Activated CD8-positive, alpha-beta memory T cell treated with anti-CD3 and anti-CD28 coated beads, Interleukin-2, amount 50 U/mL, for 24 hours (primary cell): ENCODE measurements around the gene ZBTB18.

ENCODE experiments used
- DNase-seq: peaks from one replicate; pipeline ENCODE4 v3.0.0-alpha.2; 2020; ENCODE audit errors: extremely low read depth

ZBTB18 gene

DNA sequence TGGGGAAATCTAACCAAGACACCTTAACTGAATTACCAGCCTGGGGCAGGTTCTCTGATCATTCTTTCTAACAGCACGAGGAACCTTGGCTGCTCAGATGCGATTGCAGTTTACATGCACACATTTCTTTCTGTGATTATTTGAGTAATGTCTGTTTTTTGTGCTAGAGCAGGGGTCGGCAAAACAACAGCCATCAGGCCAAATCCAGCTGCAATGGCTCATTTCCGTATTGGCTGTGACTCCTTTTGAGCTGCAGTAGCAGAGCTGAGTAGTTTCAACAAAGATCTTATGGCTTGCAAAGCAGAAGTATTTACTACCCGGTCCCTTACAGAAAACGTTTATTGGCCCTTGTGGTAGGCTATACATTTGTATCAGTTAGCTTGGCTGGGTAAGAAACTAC, 37.1 kb downstream of the ZBTB18 start:
- DNase-seq = no peak

DNA sequence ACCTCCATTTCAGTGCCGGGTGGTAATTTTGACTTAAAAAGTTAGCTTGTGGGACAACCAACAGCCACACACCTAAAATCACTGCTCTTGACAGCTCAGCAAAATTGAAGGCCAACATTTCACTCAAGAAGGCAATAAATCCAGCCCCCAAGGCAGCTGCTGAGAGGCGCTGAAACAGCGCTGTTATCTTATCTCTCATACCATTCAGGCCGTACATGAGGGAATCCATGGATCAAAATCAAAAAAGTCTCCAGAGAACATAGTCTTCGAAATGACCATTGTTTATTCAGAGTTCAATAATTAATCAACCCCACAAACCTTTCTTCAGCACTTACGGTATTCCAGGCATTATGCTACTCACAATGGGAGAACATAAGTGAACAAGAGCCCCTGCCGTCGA, 38.5 kb downstream of the ZBTB18 start:
- DNase-seq = no peak

DNA sequence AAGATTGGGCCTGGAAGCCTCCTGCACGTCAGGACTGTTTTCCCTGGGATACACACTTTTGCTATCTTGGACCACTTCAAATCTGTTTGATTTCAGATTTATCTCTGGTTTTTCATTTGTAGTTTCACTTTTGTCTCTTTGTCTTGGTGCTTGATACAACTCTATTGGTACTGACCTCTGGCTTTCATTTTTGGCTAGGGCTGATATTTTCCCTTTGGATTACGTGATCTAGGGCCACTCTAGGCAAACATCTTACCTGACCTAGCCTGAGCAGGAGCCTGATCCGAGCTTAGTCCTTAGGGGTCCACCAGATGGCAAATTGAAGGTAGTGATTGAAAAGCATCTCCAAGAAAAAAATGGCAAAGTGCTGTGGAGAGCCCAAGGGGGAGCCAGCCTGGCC, 39.6 kb downstream of the ZBTB18 start:
- DNase-seq = no peak

DNA sequence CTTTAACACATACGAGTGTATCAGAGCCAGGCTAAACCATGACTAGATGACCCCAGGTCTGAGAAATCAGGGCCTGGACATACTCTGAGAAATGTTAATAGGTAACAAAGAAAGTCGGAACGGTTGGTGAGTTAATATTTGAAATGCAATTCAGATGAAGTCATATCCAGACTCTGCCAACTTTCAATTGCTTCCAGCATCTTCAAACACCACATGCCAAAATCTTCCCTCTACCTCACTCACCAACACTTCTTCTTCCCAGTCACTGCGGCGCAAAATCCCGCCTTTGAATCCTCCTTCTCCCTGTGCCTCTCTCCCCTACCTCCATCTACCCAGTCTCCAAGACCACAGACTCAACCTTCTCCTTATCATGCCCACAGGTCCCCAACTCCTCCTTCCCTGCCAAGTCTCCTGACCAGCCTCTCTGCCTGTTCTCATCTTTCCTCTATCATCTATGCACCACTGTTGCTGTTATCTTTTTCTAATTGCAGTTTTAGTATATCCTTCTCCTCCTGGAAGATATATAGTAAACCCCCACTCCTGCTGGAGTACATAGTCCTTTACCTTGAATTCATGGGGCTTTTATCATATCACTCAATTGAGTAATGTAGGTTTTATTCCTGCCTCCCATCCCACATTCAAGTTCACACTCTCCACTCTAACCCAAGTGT, 41.3 kb downstream of the ZBTB18 start:
- DNase-seq = no peak

DNA sequence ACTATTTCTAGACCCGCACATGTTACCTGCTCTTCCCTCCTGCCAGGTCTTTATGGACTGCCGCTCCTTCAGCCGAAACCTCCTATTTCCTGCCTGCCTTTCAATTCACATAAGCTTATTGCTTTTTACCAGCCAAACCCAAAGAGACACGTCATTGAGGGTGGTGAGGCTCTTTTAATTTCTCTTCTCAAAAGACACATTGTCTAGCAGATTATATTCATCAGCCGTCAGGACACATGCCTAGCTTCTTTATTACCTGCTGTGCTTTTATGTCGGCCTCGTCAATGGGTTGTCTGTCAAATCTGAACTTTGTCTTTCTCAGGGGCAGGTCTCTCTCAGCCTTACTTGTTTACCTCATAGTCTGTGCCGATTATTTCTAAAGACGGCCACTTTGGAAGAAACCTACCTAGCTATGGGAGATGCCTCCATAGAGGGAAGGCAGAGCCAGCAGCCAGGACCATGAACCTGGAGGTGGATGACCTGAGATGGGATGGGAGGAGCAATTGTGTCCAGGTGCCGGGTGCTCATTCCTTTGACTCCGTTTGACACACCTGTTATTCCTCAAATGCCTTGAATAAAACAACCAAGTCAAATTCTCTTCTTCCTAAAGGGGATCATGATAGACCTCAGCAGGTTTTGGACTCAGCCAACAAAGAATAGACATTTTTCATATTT, 42.0 kb downstream of the ZBTB18 start:
- no peak for DNase-seq

DNA sequence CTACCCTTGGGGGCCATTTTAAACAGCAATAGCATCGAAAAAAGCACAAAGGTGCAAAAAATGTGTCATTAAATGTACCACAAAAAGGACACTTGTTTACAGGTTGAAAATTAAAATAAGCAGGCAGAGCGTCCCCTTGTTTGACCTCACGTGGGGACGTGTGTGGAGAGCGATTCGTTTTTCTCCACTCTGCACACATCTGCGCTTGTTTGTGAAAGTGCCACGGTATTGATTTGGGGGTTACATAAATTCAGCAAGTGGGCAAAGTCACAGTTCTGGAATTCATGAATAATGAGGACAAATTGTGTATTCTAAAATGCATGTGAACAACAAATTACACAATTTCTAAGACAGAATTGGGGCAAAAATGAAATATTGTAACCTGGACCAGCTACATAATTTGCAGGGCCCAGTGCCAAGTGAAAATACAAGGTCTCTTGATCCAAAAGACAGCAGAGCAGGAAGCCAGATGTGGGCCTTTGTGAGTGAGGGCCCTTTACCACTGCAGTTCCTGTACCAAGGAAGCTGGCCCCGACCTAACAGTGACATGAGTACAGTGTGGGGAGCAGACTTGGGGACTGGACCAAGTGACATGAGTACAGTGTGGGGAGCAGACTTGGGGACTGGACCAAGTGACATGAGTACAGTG, 43.9 kb downstream of the ZBTB18 start:
- no peak for DNase-seq

DNA sequence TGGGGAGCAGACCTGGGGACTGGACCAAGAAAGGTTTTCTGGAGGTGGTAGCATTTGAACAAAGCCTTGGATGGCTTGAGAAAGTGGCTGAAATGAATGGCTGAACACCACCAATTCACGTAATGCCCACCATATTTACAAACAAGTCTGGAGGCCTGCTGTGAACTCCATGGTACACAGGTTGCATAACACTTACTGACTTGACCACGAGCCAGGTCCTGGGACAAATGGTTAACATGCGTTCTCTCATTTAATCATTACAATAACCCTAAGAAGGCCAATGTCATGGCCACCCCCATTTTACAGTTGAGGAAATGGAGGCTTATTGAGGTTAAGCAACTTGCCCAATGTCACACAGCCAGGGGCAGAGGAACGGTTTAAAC, 44.4 kb downstream of the ZBTB18 start:
- DNase-seq = no peak

DNA sequence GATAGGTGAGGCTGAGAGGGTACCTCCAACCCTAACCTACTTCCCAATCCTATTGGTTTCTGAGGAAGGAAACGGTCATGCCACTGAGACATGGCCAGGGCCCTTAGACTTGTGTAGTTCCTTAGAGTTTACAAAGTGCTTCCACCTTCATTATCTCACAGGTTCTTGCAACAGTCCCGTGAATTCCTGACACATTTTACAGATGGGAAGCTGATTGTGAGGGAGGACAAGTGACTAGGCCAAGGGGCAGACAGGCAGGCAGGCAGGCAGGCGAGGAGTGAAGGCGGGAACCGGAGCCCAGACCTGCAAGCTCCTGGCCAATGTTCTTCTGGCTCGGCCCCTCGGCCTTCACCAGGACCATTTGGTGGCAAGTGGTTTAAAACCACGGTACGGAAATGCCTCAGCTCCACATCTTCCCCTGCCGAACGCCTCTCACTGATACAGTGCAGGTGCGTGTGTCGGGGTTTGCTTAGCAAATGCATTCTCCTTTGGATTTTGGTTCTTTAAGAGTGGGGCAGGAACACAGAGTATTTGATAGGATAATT, 45.1 kb downstream of the ZBTB18 start:
- no peak for DNase-seq

DNA sequence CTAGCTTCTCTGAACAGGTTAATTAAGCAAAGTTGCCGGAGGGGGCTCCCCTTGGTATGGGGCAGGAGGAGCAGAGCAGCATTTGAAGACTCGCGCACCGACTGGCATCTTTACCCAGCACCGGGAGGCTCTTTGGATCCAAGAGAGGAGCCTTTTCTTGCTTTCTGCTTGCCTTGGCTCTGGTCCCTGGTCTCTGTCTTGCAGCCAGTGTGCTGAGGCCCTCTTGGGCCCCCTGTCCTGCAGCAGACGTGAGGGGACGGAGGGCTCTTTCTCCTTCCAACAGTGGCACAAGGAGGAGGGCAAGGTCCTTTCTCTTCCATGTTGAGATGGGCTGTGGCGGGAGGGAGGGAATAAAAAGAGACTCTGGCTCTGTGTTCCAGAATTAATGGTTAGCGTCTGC, 45.6 kb downstream of the ZBTB18 start:
- DNase-seq = no peak

DNA sequence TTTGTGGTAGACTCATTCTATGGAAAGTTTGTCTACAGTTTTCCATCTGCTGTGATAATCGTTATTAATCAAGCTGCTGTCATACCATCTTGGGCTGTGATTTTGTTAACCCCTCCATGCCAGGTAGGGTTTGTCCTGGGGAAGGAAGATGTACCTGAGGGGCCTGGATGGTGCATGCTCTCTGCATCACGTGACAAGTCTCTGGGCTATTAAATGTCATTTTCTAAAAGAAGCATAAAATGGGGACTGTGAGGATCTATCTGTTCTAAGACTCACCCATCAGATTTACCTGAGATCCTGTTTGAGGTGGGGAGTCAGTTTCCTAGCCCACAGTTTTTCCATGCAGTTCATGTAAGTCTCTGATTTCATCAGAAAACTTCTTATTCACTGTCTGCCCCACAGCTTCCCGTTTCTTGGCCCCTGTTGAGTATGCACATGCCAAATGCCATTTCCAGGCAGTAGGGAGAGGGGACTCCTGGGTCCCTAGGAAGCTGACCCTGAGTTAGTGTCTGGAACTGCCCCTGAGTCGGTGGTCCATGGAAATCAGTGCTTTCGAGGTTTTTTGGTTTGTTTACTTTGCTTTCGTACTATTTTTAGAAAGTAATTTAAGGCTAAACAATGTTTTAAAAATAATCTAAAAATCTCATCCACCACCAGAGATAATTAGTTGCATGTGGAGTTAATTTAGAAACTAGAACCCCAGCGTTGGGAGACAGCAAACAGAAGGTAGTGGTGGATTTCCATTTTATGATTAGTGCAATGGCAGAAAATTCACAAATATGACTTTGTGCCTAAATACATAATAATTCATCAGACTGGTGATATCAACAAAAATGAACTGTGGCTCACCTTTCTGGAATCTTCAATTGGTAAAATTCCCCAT, 46.7 kb downstream of the ZBTB18 start:
- no peak for DNase-seq

DNA sequence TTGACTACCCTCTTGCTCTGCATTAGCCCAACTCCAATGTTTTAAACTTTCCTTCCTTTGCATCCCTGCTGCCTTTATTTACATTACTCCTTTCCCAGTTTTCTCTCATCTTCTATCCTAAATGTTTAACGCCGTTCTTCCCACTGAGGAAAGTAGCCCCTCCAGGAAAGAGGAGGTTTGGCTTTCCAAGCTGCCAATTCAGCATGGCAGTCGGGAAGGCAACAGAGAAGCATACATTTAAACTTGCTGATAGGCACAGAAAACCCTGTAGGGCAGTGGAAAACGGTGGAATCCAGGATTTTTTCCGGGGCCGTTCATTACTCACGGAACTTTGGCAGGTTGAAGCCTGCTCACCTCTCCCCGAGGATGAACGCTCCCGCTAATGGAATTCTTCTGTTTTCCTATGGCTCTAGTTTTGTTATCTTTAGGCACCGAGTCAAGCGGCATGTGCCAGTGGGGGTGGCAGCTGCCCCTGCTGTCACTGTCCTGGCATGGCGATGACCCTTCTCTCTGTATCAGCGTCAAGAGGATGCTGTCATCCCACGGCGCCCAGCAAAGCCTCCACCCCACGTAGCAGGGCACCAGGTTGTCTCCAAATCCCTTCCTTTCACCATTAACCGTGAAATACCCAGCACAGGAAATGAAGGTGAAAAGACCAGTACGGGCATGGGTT, 48.3 kb downstream of the ZBTB18 start:
- DNase-seq = no peak

DNA sequence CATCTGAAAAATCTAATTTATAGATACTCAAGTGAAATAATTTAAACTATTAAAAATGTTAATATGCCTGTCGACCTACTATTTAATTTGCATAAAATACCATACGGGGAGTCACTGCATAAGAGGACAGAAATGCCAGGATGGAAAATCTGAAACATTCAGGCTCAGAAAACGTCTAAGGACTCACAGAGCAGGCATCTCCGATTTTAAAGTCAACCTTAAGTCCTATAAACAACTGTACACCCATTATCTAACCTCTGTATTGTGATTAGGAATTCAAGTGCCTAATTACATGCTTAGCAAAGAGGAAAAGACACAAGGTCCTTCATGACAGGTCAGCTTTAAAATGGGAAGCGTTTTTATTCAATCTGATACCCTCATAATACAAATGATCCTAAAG, 49.2 kb downstream of the ZBTB18 start:
- no peak for DNase-seq

DNA sequence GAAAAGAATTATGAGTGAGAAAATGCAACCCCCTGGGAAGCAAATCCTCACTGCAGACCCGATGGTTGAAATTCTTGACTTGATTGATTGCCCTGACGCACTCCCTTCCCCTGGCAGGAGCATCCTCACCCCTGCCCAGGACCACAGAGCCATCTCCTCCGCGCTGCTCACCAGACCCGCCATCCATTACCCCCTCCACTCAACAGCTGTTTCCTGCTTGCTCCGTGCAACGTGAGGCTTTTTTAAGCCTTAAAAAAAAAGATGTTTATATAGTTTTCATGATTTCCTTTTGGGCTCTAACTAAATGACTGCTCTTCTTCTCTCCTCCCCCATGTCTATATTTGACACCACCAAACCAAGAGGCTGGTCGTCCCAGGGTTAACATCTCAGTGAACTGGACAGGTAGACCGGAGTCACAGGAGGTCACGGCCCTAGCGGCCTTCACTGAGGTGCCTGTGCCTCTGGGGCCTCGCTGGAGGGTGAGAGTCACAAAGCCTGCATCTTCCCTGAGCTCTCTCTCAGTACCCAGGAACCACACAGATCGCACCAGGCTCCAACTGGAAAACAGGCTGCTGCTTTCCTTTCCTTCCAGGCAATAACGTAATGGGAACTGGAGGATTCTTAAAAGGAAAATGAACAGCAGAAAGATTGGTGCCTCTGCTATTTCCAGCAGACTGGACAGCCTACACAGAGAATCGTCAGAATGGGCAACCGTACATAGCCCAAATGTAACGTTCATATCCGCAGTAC, 49.8 kb downstream of the ZBTB18 start:
- no peak for DNase-seq

DNA sequence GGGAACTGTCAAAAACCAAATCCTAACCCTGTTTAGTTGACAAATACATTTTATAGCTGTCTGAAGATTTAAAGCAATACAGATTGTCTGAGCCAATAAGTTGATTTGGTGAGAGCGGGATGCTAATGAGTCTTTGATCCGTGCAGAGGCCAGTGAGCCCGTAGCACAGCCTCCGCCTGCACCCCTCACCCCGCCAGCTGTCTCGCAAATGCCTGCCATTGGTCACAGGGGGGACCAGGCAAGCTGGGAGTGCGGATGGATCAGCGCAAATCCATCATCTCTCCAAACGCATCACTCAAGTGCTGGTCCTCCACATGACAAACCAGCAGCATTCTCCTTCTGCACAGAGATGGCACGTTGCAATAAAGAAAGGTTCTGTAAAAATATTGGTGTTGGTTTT, 51.0 kb downstream of the ZBTB18 start:
- no peak for DNase-seq

DNA sequence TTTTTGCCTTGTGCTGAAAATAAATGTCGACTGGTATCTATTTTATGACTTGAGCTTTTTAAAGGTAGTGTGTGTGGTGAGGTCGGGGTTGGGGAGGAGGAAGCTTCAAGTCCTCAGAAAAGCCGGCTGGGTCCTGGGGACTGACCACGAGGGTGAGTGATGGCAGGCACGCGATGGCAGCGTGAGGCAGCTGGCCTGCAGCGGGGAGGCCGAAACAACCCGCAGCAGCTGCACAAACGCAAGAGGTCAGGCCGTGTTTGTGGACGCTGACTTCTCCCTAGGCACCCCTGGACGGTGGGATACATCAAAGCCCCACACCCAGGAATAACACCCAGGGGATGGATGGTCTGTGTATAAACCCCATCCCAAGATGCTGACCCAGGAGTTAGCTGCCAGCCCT, 51.4 kb downstream of the ZBTB18 start:
- DNase-seq = no peak

DNA sequence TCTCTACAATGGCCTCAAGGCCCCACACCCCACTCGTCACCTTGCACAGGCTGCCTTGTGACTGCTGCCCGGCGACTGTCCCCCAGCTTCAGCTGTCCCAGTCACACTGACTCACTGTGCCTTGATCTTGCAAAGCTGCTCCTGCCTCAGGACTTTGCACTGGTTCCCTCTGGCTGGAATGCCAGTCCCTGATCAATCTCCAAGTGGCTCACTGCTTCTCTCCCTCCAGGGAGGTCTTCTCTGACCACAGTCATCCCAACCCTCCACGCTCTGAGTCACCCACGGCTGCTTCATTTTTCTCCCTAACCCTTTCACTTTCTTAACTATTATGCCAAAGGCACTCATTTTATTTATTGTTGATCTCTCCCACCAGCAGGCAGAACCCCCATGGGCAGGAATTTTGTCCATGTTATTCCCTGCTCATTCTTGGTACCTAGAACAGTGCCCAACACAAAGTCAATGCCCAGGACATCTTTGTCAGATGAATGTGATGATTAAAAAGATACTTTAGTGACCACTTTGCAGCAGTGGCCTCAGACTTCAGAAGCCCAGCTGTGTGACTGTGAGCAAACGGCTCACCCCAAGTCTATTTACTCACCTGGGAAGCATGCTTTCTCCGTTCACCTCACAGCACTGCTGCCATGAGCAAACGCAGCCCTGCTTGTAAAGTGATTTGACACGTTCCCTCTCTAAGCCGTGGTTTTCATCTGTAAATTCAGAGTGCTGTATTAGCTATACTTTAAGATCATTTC, 53.4 kb downstream of the ZBTB18 start:
- DNase-seq = no peak

DNA sequence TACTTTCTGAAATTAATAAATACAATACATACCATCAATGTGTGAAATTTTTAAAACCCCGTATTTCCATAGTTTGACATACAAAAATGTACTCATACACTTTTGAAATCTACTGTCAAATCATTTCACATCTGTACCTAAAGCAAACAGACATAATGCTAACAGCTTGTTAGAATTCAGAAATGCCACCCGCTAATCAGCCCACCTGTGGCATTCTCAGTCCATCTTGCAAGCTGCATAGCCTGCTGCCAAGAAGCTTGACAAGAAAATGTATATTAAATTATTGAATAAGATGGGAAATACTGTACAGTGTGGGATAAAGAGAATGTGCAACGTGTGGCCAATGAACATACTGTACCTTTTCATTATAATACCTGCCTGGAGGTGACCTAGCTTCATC, 55.1 kb downstream of the ZBTB18 start:
- DNase-seq = no peak
